Esophagus muscularis mucosa (tissue), 3 donors: ENCODE measurements around the gene RYR1.

Experiments
- POLR2A ChIP-seq: fragments of 450-650 bp; IDR thresholded peaks from one replicate; pipeline ENCODE4 v1.6.1; 2017; ENCODE audit warnings: antibody characterized with exemption, moderate library complexity, mild to moderate bottlenecking, low read depth
- TF ChIP-seq, protein P1 (sequence below), 3 experiments: fragments of 200-600 bp in 2 of 3; fragments of 450-650 bp in 1 of 3; sonication (generic) in 2 of 3; IDR thresholded peaks; one replicate each; pipeline ENCODE4 v1.5.1; 2017 to 2019; ENCODE audit warnings: antibody characterized with exemption in 3 of 3, mild to moderate bottlenecking in 2 of 3, moderate library complexity in 1 of 3

GRCh38 chr19:38557205-38557799 lies 123.8 kb downstream of the RYR1 start:
- no peak for TF ChIP-seq POLR2A
- TF ChIP-seq, protein P1, sequence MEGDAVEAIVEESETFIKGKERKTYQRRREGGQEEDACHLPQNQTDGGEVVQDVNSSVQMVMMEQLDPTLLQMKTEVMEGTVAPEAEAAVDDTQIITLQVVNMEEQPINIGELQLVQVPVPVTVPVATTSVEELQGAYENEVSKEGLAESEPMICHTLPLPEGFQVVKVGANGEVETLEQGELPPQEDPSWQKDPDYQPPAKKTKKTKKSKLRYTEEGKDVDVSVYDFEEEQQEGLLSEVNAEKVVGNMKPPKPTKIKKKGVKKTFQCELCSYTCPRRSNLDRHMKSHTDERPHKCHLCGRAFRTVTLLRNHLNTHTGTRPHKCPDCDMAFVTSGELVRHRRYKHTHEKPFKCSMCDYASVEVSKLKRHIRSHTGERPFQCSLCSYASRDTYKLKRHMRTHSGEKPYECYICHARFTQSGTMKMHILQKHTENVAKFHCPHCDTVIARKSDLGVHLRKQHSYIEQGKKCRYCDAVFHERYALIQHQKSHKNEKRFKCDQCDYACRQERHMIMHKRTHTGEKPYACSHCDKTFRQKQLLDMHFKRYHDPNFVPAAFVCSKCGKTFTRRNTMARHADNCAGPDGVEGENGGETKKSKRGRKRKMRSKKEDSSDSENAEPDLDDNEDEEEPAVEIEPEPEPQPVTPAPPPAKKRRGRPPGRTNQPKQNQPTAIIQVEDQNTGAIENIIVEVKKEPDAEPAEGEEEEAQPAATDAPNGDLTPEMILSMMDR (IDR thresholded peaks at IDR 0.05): no peak
